ENCODE data around the gene SYTL2. TPM values are rescaled to one million over a fixed set of nuclear protein-coding genes. Genes with fewer than 3 reads are reported as not detected.

The SYTL2 gene
- total RNA-seq, 1 experiment from 2014 or later: 0.77 TPM

GRCh38 chr11:85717429-85717828 is 93.5 kb downstream of the SYTL2 start:
- no peak overlapping the region for H3K4me3 ChIP-seq (ENCODE audit: low read depth, low read length, poor library complexity, severe bottlenecking)
- H3K4me1 ChIP-seq (ENCODE audit: insufficient read depth, low read length, poor library complexity, severe bottlenecking): no peaks in the 10 kb centered on the region

GRCh38 chr11:85712953-85713352 is 98.0 kb downstream of the SYTL2 start:
- H3K4me1 ChIP-seq (ENCODE audit: insufficient read depth, low read length, poor library complexity, severe bottlenecking): no peaks in the 10 kb centered on the region
- no TSS peak for BruUV-seq (replicated peaks)

More at GRCh38 chr11:85717429-85717828, 93.5 kb downstream of the SYTL2 start:
- BruUV-seq (replicated peaks): no TSS peak
- CTCF ChIA-PET: no interaction called here
- no peaks in the 10 kb centered on the region for H3K36me3 ChIP-seq (ENCODE audit: insufficient read depth, low read length, poor library complexity, severe bottlenecking)
- TF ChIP-seq EZH2 (IDR thresholded peaks at IDR 0.05; ENCODE audit: borderline replicate concordance, low read depth, low read length, poor library complexity, severe bottlenecking) (no peak), CTCF (conservative IDR thresholded peaks at IDR 0.05; ENCODE audit: low read depth, low read length) (no peak)
- POLR2A ChIA-PET (ENCODE audit: low non-redundant PET): no interaction called here
- intact Hi-C loops (cut with micrococcal nuclease; ENCODE audit: unreplicated experiment): no loop called here
- H3K27ac ChIP-seq (ENCODE audit: low read depth, low read length, poor library complexity, severe bottlenecking): no peak overlapping the region
- no peaks in the 10 kb centered on the region for H3K9me3 ChIP-seq (ENCODE audit: low read depth, low read length, poor library complexity, severe bottlenecking)
- DNase-seq (ENCODE audit: low spot score): no peak
- H3K27me3 ChIP-seq (replicated peaks; ENCODE audit: insufficient read depth, low read depth, low read length, poor library complexity): no peaks in the 10 kb centered on the region

GRCh38 chr11:85710917-85711316 is 100.0 kb downstream of the SYTL2 start:
- no peak for TF ChIP-seq EZH2 (IDR thresholded peaks at IDR 0.05; ENCODE audit: borderline replicate concordance, low read depth, low read length, poor library complexity, severe bottlenecking)
- no peak for TF ChIP-seq CTCF (conservative IDR thresholded peaks at IDR 0.05; ENCODE audit: low read depth, low read length)
- POLR2A ChIA-PET (ENCODE audit: low non-redundant PET): no interaction called here
- CTCF ChIA-PET: no interaction called here
- intact Hi-C loops (cut with micrococcal nuclease; ENCODE audit: unreplicated experiment): no loop called here
- Histone ChIP-seq H3K27ac (ENCODE audit: low read depth, low read length, poor library complexity, severe bottlenecking) (no peak overlapping the region), H3K36me3 (ENCODE audit: insufficient read depth, low read length, poor library complexity, severe bottlenecking) (no peaks in the 10 kb centered on the region), H3K4me3 (ENCODE audit: low read depth, low read length, poor library complexity, severe bottlenecking) (no peak overlapping the region), H3K9me3 (ENCODE audit: low read depth, low read length, poor library complexity, severe bottlenecking) (no peaks in the 10 kb centered on the region), H3K27me3 (replicated peaks; ENCODE audit: insufficient read depth, low read depth, low read length, poor library complexity) (peaks cover 7% of the 10 kb centered on the region), H3K4me1 (ENCODE audit: insufficient read depth, low read length, poor library complexity, severe bottlenecking) (no peaks in the 10 kb centered on the region)
- BruUV-seq (replicated peaks): no TSS peak
- DNase-seq (ENCODE audit: low spot score): no peak

More at GRCh38 chr11:85712953-85713352, 98.0 kb downstream of the SYTL2 start:
- H3K27me3 ChIP-seq (replicated peaks; ENCODE audit: insufficient read depth, low read depth, low read length, poor library complexity): no peaks in the 10 kb centered on the region
- intact Hi-C loops (cut with micrococcal nuclease; ENCODE audit: unreplicated experiment): no loop called here
- POLR2A ChIA-PET (ENCODE audit: low non-redundant PET): no interaction called here
- DNase-seq (ENCODE audit: low spot score): no peak
- H3K9me3 ChIP-seq (ENCODE audit: low read depth, low read length, poor library complexity, severe bottlenecking): no peaks in the 10 kb centered on the region
- CTCF ChIA-PET: no interaction called here
- no peak for TF ChIP-seq CTCF (conservative IDR thresholded peaks at IDR 0.05; ENCODE audit: low read depth, low read length)
- no peak for TF ChIP-seq EZH2 (IDR thresholded peaks at IDR 0.05; ENCODE audit: borderline replicate concordance, low read depth, low read length, poor library complexity, severe bottlenecking)
- H3K36me3 ChIP-seq (ENCODE audit: insufficient read depth, low read length, poor library complexity, severe bottlenecking): no peaks in the 10 kb centered on the region
- H3K4me3 ChIP-seq (ENCODE audit: low read depth, low read length, poor library complexity, severe bottlenecking): no peak overlapping the region
- H3K27ac ChIP-seq (ENCODE audit: low read depth, low read length, poor library complexity, severe bottlenecking): no peak overlapping the region
